ENCODE measurements around the gene JAK1.

JAK1 gene

DNA sequence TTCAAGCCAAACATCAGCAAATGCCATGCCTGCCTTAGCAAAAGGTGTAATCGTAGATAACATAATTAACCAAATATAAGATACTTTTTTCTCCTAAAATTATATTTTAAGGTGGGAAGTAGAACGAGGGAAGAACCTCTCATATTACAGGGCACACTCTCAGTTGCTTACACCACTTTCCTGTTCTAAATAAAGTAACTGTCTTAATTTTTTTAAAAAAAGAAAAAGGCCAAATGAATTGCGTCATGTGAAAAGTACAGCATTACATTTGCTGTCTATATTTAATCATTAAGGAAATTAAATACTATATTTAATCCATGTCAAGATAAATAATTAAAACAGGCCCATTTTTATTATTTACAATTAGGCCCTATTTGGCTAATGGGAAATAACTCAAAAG lies 23.7 kb downstream of the JAK1 start:
- TF ChIP-seq, protein P1, sequence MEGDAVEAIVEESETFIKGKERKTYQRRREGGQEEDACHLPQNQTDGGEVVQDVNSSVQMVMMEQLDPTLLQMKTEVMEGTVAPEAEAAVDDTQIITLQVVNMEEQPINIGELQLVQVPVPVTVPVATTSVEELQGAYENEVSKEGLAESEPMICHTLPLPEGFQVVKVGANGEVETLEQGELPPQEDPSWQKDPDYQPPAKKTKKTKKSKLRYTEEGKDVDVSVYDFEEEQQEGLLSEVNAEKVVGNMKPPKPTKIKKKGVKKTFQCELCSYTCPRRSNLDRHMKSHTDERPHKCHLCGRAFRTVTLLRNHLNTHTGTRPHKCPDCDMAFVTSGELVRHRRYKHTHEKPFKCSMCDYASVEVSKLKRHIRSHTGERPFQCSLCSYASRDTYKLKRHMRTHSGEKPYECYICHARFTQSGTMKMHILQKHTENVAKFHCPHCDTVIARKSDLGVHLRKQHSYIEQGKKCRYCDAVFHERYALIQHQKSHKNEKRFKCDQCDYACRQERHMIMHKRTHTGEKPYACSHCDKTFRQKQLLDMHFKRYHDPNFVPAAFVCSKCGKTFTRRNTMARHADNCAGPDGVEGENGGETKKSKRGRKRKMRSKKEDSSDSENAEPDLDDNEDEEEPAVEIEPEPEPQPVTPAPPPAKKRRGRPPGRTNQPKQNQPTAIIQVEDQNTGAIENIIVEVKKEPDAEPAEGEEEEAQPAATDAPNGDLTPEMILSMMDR (conservative IDR thresholded peaks at IDR 0.05) = no peak
- H3K27ac ChIP-seq = no peak overlapping the region

DNA sequence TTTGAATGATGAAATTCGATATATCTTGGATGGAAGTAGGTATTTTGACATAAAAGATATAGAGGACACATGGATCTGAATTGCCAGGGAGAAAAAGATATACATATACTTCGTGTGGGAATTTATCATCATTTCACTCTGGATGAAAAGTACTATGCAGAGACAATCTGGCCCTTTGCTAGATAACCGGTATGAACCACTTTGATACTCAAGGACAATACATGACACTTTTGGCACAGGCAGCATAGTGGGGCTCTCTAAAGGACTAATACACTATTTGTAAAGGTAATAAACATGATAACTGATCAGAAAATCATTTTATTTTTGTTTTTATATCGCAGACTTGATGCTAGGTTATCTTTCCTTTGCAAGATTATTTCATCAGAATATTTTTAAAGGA lies 24.2 kb downstream of the JAK1 start:
- TF ChIP-seq, protein P1 (conservative IDR thresholded peaks at IDR 0.05) = no peak
- H3K27ac ChIP-seq = no peak overlapping the region

DNA sequence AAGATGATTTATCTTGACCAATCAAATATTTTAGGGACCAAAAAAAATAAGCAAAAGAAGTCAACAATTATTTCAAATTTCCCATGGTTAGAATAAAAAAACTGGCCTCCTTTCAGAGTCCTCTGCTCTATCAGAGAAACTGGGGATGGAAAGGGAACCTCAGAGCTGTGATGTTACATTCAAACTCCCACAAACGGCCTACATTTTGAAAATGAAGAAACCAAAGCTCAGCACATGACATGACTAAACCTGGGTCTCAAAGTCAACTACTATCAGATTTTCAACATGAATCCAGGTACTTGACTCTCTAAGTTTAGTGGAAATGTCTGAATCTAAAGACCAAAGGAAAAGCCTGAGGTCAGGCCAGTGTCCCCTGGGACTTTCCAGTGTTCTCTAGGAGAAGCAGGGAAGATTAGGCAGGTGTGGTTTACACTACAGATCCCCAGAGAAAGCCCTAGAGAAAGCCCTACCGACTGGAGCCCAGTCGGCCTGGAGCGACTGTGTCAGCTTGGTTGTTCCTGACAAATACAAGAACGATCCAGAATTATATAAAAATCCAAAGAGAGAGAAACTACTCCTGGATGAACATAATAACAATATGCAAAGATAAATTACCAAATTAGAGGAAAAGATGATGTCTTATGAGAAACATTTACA lies 24.8 kb downstream of the JAK1 start:
- H3K27ac ChIP-seq = no peak overlapping the region
- TF ChIP-seq, protein P1 (conservative IDR thresholded peaks at IDR 0.05) = no peak

- TF ChIP-seq, protein P1 (conservative IDR thresholded peaks at IDR 0.05) = no peak
- H3K27ac ChIP-seq = no peak overlapping the region
These were observed 26.3 kb downstream of the JAK1 start for GRCh38 chr1:64940025-64940424.

GRCh38 chr1:64938991-64939390 lies 27.4 kb downstream of the JAK1 start:
- TF ChIP-seq, protein P1 (conservative IDR thresholded peaks at IDR 0.05) = no peak
- H3K27ac ChIP-seq = no peak overlapping the region

GRCh38 chr1:64936956-64937355 lies 29.4 kb downstream of the JAK1 start:
- no peak overlapping the region for H3K27ac ChIP-seq
- TF ChIP-seq, protein P1 (conservative IDR thresholded peaks at IDR 0.05) = no peak

GRCh38 chr1:64935551-64936155 lies 30.7 kb downstream of the JAK1 start:
- TF ChIP-seq, protein P1 (conservative IDR thresholded peaks at IDR 0.05) = no peak
- H3K27ac ChIP-seq = no peak overlapping the region

Data from VCaP (cell line).